Pancreas (tissue), 10 donors: ENCODE measurements around the gene GLCE. TPM values are rescaled to one million over a fixed set of nuclear protein-coding genes. Genes with fewer than 3 reads are reported as not detected.

Source experiments
- ATAC-seq, 4 donors: fragments of 200-7000 bp; cut with Tn5 transposase; one replicate each; pipeline versions ENCODE4 v1.8.0 to v1.9.1; 2020; ENCODE audit warnings: mild to moderate bottlenecking in 4 of 4, moderate library complexity in 4 of 4
- DNase-seq, 6 donors: peaks; one replicate each; pipeline ENCODE4 v3.0.0-alpha.2; 2020
- FAIRE-seq: peaks from 2 replicates; lab custom pipeline; 2012; peaks lifted over from hg19 to GRCh38; lab: Jason Lieb, UNC
- H3K27ac ChIP-seq, 4 donors: fragments of 200-600 bp; sonication (generic); 1 replicate in 3 of 4; 2 replicates in 1 of 4; pipeline versions ENCODE4 v1.5.0 to v1.8.0; 2020
- H3K27me3 ChIP-seq, 4 donors: fragments of 200-600 bp; one replicate each; pipeline ENCODE4 v1.8.0; 2021
- H3K36me3 ChIP-seq, 3 donors: fragments of 200-600 bp; sonication (generic) in 1 of 3; one replicate each; pipeline versions ENCODE4 v1.5.0 to v1.8.0; 2020 to 2021
- H3K4me1 ChIP-seq, 3 donors: fragments of 200-600 bp; one replicate each; pipeline ENCODE4 v1.8.0; 2021
- H3K4me3 ChIP-seq, 4 donors: fragments of 200-600 bp; sonication (generic) in 2 of 4; one replicate each; pipeline versions ENCODE4 v1.5.0 to v1.8.0; 2020 to 2021
- H3K9me3 ChIP-seq, 4 donors: fragments of 200-600 bp; one replicate each; pipeline ENCODE4 v1.8.0; 2021
- WGBS, 2 donors: extraction: QIAGEN DNeasy Blood & Tissue Kit; methylation state at CpG; one replicate each; pipeline ENCODE4 v1.1.7; 2013; 5-methylcytosine and 5-hydroxymethylcytosine counted together
- intact Hi-C, 3 donors: fragments of 100-400 bp; cut with DNase I; formaldehyde crosslinking; loops; one replicate each; pipeline versions ENCODE4 v1.11.1 to v1.14.2; 2022
- polyA plus RNA-seq, 2 donors: library from polyadenylated mRNA; stranded (reverse); fragments of 200-250 nt; gene quantifications; one replicate each; pipeline ENCODE4 v1.2.3, GENCODE V29; 2013
- total RNA-seq, 6 donors: library from RNA; stranded (reverse); fragmentation: NEBNext Ultra II Directional in 4 of 6; extraction: Animal tissue kit (Norgen Biotek cat#: 25700) in 4 of 6; gene quantifications; one replicate each; pipeline versions ENCODE4 v1.2.1 to v1.2.4, GENCODE V29; 2021 to 2023
- TF ChIP-seq, protein P1 (sequence below), 4 donors: fragments of 200-600 bp; sonication (generic) in 3 of 4; IDR thresholded peaks; one replicate each; pipeline versions ENCODE4 v1.5.0 to v1.8.0; 2021; ENCODE audit warnings: antibody characterized with exemption in 4 of 4
- donor health status: healthy with polysubstance abuse.
- donor health status: DM: no; HTN: no; CAD: no; lungs with moderate emphysema.
- donor health status: DM: no; HTN: no; CAD: no.
- donor health status: control.
- donor health status: control.
- donor health status: Bipolar disorder and iron deficiency.
- donor health status: DM: yes; HTN: yes; CAD: no.
- donor health status: DM: no; HTN: no; CAD: no.
- donor health status: DM: no; HTN: no; CAD: no.
- donor health status: DM: yes; HTN: yes; CAD: no.

GLCE gene
- total and polyA plus RNA-seq, 8 donors, result 2.7 to 10.8 (median 5.9) TPM

- Histone ChIP-seq H3K4me3 (no peak overlapping the region), H3K27me3 (no peaks in the 10 kb centered on the region), H3K4me1 (no peaks in the 10 kb centered on the region), H3K27ac (peak overlapping the region in 3 of 4 donors; percentile 17 to 58 (median 30)), H3K9me3 (no peaks in the 10 kb centered on the region), H3K36me3 (no peaks in the 10 kb centered on the region)
- 83 to 90% methylated on average over 9 of the region's 9 CpGs for WGBS, 2 donors
- TF ChIP-seq, protein P1, sequence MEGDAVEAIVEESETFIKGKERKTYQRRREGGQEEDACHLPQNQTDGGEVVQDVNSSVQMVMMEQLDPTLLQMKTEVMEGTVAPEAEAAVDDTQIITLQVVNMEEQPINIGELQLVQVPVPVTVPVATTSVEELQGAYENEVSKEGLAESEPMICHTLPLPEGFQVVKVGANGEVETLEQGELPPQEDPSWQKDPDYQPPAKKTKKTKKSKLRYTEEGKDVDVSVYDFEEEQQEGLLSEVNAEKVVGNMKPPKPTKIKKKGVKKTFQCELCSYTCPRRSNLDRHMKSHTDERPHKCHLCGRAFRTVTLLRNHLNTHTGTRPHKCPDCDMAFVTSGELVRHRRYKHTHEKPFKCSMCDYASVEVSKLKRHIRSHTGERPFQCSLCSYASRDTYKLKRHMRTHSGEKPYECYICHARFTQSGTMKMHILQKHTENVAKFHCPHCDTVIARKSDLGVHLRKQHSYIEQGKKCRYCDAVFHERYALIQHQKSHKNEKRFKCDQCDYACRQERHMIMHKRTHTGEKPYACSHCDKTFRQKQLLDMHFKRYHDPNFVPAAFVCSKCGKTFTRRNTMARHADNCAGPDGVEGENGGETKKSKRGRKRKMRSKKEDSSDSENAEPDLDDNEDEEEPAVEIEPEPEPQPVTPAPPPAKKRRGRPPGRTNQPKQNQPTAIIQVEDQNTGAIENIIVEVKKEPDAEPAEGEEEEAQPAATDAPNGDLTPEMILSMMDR (IDR thresholded peaks at IDR 0.05), result no peak
- ATAC-seq (peak in 3 of 4 donors; percentile 13 to 20 (median 16)), DNase-seq (no peak), FAIRE-seq (no peak)
- intact Hi-C loops, result loop anchor here in 1 of 3 donors (10.0 kb wide), 1 partner anchor 69 kb away; no protein-coding TSS in a partner anchor
Measured at GRCh38 chr15:69305933-69306568, 145.6 kb downstream of the GLCE start.

GRCh38 chr15:69307939-69308338 is 147.5 kb downstream of the GLCE start:
- H3K27ac ChIP-seq, result no peak overlapping the region
- TF ChIP-seq, protein P1 (IDR thresholded peaks at IDR 0.05), result no peak
- no peaks in the 10 kb centered on the region for H3K4me1 ChIP-seq
- ATAC-seq, result no peak
- intact Hi-C loops, result loop anchor here in 1 of 3 donors (10.0 kb wide), 1 partner anchor 67 kb away; no protein-coding TSS in a partner anchor
- 67 to 76% methylated on average over 3 of the region's 3 CpGs for WGBS, 2 donors
- DNase-seq, result no peak
- no peaks in the 10 kb centered on the region for H3K36me3 ChIP-seq
- H3K9me3 ChIP-seq, result no peaks in the 10 kb centered on the region
- H3K4me3 ChIP-seq, result no peak overlapping the region
- FAIRE-seq, result no peak
- H3K27me3 ChIP-seq, result no peaks in the 10 kb centered on the region

- Histone ChIP-seq H3K4me1 (no peaks in the 10 kb centered on the region), H3K4me3 (no peak overlapping the region), H3K27me3 (no peaks in the 10 kb centered on the region), H3K36me3 (no peaks in the 10 kb centered on the region), H3K9me3 (no peaks in the 10 kb centered on the region), H3K27ac (no peak overlapping the region)
- DNase-seq (no peak), ATAC-seq (no peak), FAIRE-seq (no peak)
- intact Hi-C loops, result loop anchor here in 1 of 3 donors (10.0 kb wide), 1 partner anchor 66 kb away; no protein-coding TSS in a partner anchor
- 73 to 81% methylated on average over 5 of the region's 5 CpGs for WGBS, 2 donors
- TF ChIP-seq, protein P1 (IDR thresholded peaks at IDR 0.05), result no peak
Measured at GRCh38 chr15:69308949-69309348, 148.5 kb downstream of the GLCE start.

DNA sequence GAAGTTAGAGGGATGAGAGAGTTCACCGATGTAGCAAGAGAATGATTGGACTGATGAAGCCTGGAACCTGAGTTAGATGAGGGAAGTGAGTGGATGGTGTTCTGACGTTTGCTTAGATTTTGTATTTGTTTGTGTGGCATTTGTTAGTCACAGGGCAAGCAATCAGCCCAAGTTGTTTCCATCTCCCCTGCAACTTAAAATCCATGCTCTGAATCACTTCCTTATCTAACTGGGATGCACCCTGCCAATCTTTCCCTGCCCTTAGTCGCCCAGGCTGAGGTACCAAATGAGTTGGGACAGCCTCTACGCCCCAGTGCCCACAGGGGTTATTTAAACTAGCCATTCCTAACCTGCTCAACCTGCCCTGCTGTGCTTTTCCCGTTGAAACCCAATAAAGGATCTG is 150.9 kb downstream of the GLCE start:
- WGBS, 2 donors, result 50 to 64% methylated on average over 5 of the region's 5 CpGs
- FAIRE-seq, result no peak
- H3K4me1 ChIP-seq, result no peaks in the 10 kb centered on the region

More for the DNA sequence above, 150.9 kb downstream of the GLCE start:
- DNase-seq (no peak), ATAC-seq (no peak)
- no peaks in the 10 kb centered on the region for H3K9me3 ChIP-seq
- no peaks in the 10 kb centered on the region for H3K27me3 ChIP-seq
- intact Hi-C loops, result no loop called here
- H3K27ac ChIP-seq, result peak overlapping the region in 1 of 4 donors; percentile 41
- TF ChIP-seq, protein P1 (IDR thresholded peaks at IDR 0.05), result no peak
- no peak overlapping the region for H3K4me3 ChIP-seq
- no peaks in the 10 kb centered on the region for H3K36me3 ChIP-seq
